WTC11 (cell line): ENCODE results near the gene SLC22A7. TPM values are rescaled to one million over a fixed set of nuclear protein-coding genes. Genes with fewer than 3 reads are reported as not detected.

Experiments used
- ATAC-seq: fragments of 200-7000 bp; cut with Tn5 transposase; 2 replicates; pipeline ENCODE4 v1.10.0; 2021; ENCODE audit warnings: mild to moderate bottlenecking, moderate library complexity
- CTCF ChIA-PET: fragments of 300-600 bp; sonication (Branson Sonifier 250); formaldehyde crosslinking; loops from one replicate; lab custom pipeline; 2021; ENCODE audit warnings: antibody characterized with exemption; lab: Charles Lee
- POLR2A ChIA-PET: fragments of 350-600 bp; sonication (Branson Sonifier 250); formaldehyde crosslinking; loops from one replicate; lab custom pipeline; 2021; ENCODE audit warnings: antibody characterized with exemption; lab: Charles Lee
- DNase-seq: peaks from one replicate; pipeline ENCODE4 v3.0.0; 2021; ENCODE audit warnings: low spot score
- H3K27ac Mint-ChIP-seq: 2 replicates; pipeline ENCODE4 v1.8.0; 2021; ENCODE audit warnings: mixed read lengths
- H3K27me3 Mint-ChIP-seq: 2 replicates; pipeline ENCODE4 v1.8.0; 2021; ENCODE audit warnings: low read depth, mild to moderate bottlenecking, moderate library complexity, mixed read lengths
- H3K36me3 Mint-ChIP-seq: 2 replicates; pipeline ENCODE4 v1.8.0; 2021; ENCODE audit warnings: mixed read lengths
- H3K4me1 Mint-ChIP-seq: 2 replicates; pipeline ENCODE4 v1.8.0; 2022; ENCODE audit warnings: mixed read lengths
- H3K4me3 Mint-ChIP-seq: 2 replicates; pipeline ENCODE4 v1.8.0; 2021; ENCODE audit warnings: mild to moderate bottlenecking, moderate library complexity, mixed read lengths
- H3K9me3 Mint-ChIP-seq: 2 replicates; pipeline ENCODE4 v1.8.0; 2021; ENCODE audit warnings: mixed read lengths
- ELF4 ChIP-seq: sonication (generic); formaldehyde crosslinking; IDR thresholded peaks from 2 replicates; pipeline ENCODE4 v1.8.1; 2022; ENCODE audit warnings: low read depth, mild to moderate bottlenecking, moderate library complexity, missing genetic modification reagents
- GABPB1 ChIP-seq: sonication (generic); formaldehyde crosslinking; IDR thresholded peaks from 2 replicates; pipeline ENCODE4 v1.8.1; 2023; ENCODE audit warnings: mild to moderate bottlenecking, missing genetic modification reagents
- KAT7 ChIP-seq: sonication (generic); formaldehyde crosslinking; IDR thresholded peaks from 2 replicates; pipeline ENCODE4 v1.8.1; 2023; ENCODE audit warnings: missing genetic modification reagents, mild to moderate bottlenecking, borderline replicate concordance
- NFATC4 ChIP-seq: fragments of 250-450 bp; sonication (Bioruptor Pico); IDR thresholded peaks from 2 replicates; pipeline ENCODE4 v1.9.0; 2021; ENCODE audit warnings: mild to moderate bottlenecking
- NFYB ChIP-seq: sonication (generic); formaldehyde crosslinking; conservative IDR thresholded peaks from 2 replicates; pipeline ENCODE4 v1.8.0; 2022; ENCODE audit warnings: low read depth, missing genetic modification reagents
- PRRX2 ChIP-seq: fragments of 250-450 bp; sonication (Bioruptor Pico); IDR thresholded peaks from 2 replicates; pipeline ENCODE4 v1.8.0; 2021; ENCODE audit warnings: mild to moderate bottlenecking
- SMAD3 ChIP-seq: sonication (generic); formaldehyde crosslinking; IDR thresholded peaks from 2 replicates; pipeline ENCODE4 v1.8.0; 2022; ENCODE audit warnings: missing genetic modification reagents, mild to moderate bottlenecking, borderline replicate concordance
- TEAD1 ChIP-seq: sonication (generic); formaldehyde crosslinking; IDR thresholded peaks from 2 replicates; pipeline ENCODE4 v1.8.0; 2022; ENCODE audit warnings: mild to moderate bottlenecking, missing genetic modification reagents
- TEAD4 ChIP-seq: sonication (generic); formaldehyde crosslinking; IDR thresholded peaks from 2 replicates; pipeline ENCODE4 v1.8.0; 2022; ENCODE audit warnings: mild to moderate bottlenecking, missing genetic modification reagents
- ZBTB21 ChIP-seq: sonication (generic); formaldehyde crosslinking; IDR thresholded peaks from 2 replicates; pipeline ENCODE4 v1.8.1; 2023; ENCODE audit warnings: mild to moderate bottlenecking, missing genetic modification reagents, borderline replicate concordance
- ZNF317 ChIP-seq: sonication (generic); formaldehyde crosslinking; IDR thresholded peaks from 2 replicates; pipeline ENCODE4 v1.8.1; 2023; ENCODE audit warnings: low read depth, mild to moderate bottlenecking, moderate library complexity, missing genetic modification reagents, borderline replicate concordance
- ZNF423 ChIP-seq: fragments of 250-450 bp; sonication (Bioruptor Pico); IDR thresholded peaks from 2 replicates; pipeline ENCODE4 v2.1.2; 2022; ENCODE audit warnings: mild to moderate bottlenecking, moderate library complexity
- total RNA-seq: library from RNA; stranded (reverse); gene quantifications from 3 replicates; pipeline ENCODE4 v1.2.3, GENCODE V29; 2021
- TF ChIP-seq, protein P1 (sequence below): fragments of 250-450 bp; sonication (Bioruptor Pico); IDR thresholded peaks from 2 replicates; pipeline ENCODE4 v1.9.0; 2021; ENCODE audit warnings: mild to moderate bottlenecking
- TF ChIP-seq, protein P2 (sequence below): fragments of 200-600 bp; IDR thresholded peaks from 2 replicates; pipeline ENCODE4 v1.8.0; 2022; ENCODE audit warnings: antibody characterized with exemption
- TF ChIP-seq, protein P3 (sequence below): sonication (generic); formaldehyde crosslinking; IDR thresholded peaks from 2 replicates; pipeline ENCODE4 v1.8.1; 2023; ENCODE audit warnings: mild to moderate bottlenecking, missing genetic modification reagents
- TF ChIP-seq, protein P4 (sequence below): sonication (generic); formaldehyde crosslinking; IDR thresholded peaks from 2 replicates; pipeline ENCODE4 v1.8.1; 2023; ENCODE audit warnings: mild to moderate bottlenecking, missing genetic modification reagents, borderline replicate concordance
- TF ChIP-seq, protein P5 (sequence below): sonication (generic); formaldehyde crosslinking; IDR thresholded peaks from 2 replicates; pipeline ENCODE4 v1.8.0; 2023; ENCODE audit warnings: missing genetic modification reagents

Gene SLC22A7
- total RNA-seq, 1 experiment from 2014 or later, result not detected

DNA sequence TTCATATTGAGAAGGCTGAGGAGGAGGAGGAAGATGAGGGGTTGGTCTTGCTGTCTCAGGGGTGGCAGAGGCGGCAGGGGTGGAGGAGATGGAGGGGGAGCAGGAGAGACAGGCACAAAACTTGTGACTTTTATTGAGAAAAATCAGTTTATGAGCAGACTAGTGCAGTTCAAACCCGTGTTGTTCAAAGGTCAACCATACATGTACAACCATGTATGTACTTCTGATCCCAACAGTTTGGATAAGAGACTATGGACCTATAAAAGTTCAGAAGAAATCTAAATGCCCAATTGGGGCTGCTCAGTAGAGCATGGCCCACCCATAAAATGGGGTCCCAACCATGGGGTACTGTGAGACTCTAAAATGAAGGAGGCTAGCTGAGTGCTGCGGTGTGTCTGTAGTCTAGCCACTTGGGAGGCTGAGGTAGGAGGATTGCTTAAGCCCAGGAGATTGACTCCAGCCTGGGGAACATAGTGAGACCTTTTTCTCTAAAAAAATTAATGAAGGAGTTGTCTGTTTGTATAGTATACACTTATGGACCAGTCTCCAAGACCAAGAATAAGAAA lies 7.6 kb upstream of the SLC22A7 start:
- ChIA-PET POLR2A (no interaction called here), CTCF (no interaction called here)
- Mint-ChIP-seq H3K36me3 (no peaks in the 10 kb centered on the region), H3K27me3 (peaks cover 19% of the 10 kb centered on the region), H3K9me3 (no peaks in the 10 kb centered on the region), H3K4me3 (no peak overlapping the region), H3K27ac (no peak overlapping the region)
- DNase-seq, result no peak
- no peak for TF ChIP-seq ZNF423 (CRISPR knock-in tag)
- TF ChIP-seq NFATC4 (CRISPR knock-in tag), result no peak
- TF ChIP-seq, protein P1, sequence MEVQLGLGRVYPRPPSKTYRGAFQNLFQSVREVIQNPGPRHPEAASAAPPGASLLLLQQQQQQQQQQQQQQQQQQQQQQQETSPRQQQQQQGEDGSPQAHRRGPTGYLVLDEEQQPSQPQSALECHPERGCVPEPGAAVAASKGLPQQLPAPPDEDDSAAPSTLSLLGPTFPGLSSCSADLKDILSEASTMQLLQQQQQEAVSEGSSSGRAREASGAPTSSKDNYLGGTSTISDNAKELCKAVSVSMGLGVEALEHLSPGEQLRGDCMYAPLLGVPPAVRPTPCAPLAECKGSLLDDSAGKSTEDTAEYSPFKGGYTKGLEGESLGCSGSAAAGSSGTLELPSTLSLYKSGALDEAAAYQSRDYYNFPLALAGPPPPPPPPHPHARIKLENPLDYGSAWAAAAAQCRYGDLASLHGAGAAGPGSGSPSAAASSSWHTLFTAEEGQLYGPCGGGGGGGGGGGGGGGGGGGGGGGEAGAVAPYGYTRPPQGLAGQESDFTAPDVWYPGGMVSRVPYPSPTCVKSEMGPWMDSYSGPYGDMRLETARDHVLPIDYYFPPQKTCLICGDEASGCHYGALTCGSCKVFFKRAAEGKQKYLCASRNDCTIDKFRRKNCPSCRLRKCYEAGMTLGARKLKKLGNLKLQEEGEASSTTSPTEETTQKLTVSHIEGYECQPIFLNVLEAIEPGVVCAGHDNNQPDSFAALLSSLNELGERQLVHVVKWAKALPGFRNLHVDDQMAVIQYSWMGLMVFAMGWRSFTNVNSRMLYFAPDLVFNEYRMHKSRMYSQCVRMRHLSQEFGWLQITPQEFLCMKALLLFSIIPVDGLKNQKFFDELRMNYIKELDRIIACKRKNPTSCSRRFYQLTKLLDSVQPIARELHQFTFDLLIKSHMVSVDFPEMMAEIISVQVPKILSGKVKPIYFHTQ (CRISPR knock-in tag), result no peak
- TF ChIP-seq NFYB (CRISPR knock-in tag), result no peak
- no peak for TF ChIP-seq ELF4
- TF ChIP-seq, protein P2, sequence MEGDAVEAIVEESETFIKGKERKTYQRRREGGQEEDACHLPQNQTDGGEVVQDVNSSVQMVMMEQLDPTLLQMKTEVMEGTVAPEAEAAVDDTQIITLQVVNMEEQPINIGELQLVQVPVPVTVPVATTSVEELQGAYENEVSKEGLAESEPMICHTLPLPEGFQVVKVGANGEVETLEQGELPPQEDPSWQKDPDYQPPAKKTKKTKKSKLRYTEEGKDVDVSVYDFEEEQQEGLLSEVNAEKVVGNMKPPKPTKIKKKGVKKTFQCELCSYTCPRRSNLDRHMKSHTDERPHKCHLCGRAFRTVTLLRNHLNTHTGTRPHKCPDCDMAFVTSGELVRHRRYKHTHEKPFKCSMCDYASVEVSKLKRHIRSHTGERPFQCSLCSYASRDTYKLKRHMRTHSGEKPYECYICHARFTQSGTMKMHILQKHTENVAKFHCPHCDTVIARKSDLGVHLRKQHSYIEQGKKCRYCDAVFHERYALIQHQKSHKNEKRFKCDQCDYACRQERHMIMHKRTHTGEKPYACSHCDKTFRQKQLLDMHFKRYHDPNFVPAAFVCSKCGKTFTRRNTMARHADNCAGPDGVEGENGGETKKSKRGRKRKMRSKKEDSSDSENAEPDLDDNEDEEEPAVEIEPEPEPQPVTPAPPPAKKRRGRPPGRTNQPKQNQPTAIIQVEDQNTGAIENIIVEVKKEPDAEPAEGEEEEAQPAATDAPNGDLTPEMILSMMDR, result no peak
- TF ChIP-seq, protein P3, sequence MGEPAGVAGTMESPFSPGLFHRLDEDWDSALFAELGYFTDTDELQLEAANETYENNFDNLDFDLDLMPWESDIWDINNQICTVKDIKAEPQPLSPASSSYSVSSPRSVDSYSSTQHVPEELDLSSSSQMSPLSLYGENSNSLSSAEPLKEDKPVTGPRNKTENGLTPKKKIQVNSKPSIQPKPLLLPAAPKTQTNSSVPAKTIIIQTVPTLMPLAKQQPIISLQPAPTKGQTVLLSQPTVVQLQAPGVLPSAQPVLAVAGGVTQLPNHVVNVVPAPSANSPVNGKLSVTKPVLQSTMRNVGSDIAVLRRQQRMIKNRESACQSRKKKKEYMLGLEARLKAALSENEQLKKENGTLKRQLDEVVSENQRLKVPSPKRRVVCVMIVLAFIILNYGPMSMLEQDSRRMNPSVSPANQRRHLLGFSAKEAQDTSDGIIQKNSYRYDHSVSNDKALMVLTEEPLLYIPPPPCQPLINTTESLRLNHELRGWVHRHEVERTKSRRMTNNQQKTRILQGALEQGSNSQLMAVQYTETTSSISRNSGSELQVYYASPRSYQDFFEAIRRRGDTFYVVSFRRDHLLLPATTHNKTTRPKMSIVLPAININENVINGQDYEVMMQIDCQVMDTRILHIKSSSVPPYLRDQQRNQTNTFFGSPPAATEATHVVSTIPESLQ (CRISPR knock-in tag), result no peak
- TF ChIP-seq, protein P4, sequence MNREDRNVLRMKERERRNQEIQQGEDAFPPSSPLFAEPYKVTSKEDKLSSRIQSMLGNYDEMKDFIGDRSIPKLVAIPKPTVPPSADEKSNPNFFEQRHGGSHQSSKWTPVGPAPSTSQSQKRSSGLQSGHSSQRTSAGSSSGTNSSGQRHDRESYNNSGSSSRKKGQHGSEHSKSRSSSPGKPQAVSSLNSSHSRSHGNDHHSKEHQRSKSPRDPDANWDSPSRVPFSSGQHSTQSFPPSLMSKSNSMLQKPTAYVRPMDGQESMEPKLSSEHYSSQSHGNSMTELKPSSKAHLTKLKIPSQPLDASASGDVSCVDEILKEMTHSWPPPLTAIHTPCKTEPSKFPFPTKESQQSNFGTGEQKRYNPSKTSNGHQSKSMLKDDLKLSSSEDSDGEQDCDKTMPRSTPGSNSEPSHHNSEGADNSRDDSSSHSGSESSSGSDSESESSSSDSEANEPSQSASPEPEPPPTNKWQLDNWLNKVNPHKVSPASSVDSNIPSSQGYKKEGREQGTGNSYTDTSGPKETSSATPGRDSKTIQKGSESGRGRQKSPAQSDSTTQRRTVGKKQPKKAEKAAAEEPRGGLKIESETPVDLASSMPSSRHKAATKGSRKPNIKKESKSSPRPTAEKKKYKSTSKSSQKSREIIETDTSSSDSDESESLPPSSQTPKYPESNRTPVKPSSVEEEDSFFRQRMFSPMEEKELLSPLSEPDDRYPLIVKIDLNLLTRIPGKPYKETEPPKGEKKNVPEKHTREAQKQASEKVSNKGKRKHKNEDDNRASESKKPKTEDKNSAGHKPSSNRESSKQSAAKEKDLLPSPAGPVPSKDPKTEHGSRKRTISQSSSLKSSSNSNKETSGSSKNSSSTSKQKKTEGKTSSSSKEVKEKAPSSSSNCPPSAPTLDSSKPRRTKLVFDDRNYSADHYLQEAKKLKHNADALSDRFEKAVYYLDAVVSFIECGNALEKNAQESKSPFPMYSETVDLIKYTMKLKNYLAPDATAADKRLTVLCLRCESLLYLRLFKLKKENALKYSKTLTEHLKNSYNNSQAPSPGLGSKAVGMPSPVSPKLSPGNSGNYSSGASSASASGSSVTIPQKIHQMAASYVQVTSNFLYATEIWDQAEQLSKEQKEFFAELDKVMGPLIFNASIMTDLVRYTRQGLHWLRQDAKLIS (CRISPR knock-in tag), result no peak
- no peak for TF ChIP-seq KAT7
- TF ChIP-seq, all 79 proteins: peak for 0
- peaks cover 7% of the 10 kb centered on the region for H3K4me1 Mint-ChIP-seq
- ATAC-seq, result no peak

DNA sequence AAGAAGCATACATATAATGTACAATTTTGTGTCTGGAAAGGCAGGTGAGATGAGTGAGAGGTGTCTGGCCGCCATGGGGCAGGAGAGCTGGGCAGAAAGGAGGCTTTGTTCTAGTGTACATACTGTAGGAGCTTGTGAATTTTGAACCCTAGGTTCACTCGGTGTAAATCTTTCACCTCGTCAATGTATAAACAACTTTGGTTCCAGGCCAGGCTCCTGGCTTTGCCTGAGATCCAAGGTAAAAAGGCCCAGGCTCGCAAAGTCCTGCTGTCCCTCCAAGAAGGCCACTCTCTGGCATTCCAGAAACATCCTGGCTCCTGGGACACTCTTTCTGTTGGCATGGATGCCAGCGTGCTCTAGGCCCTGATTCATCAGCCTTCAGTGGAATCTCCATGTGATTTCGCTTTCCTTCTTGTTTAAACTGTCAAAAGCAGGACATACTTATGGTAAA lies 7.1 kb upstream of the SLC22A7 start:
- Mint-ChIP-seq H3K4me1 (peaks cover 7% of the 10 kb centered on the region), H3K27me3 (peaks cover 14% of the 10 kb centered on the region), H3K4me3 (no peak overlapping the region), H3K9me3 (no peaks in the 10 kb centered on the region), H3K27ac (no peak overlapping the region), H3K36me3 (no peaks in the 10 kb centered on the region)
- ChIA-PET CTCF (no interaction called here), POLR2A (no interaction called here)
- no peak for ATAC-seq
- no peak for DNase-seq
- TF ChIP-seq NFATC4 (CRISPR knock-in tag) (no peak), SMAD3 (CRISPR knock-in tag) (no peak), ZNF317 (CRISPR knock-in tag) (no peak), GABPB1 (CRISPR knock-in tag) (no peak), TEAD4 (CRISPR knock-in tag) (no peak), TEAD1 (CRISPR knock-in tag) (no peak), ZBTB21 (CRISPR knock-in tag) (no peak), PRRX2 (CRISPR knock-in tag) (no peak)
- TF ChIP-seq, protein P1 (CRISPR knock-in tag), result no peak
- TF ChIP-seq, protein P2, result no peak
- TF ChIP-seq, protein P5, sequence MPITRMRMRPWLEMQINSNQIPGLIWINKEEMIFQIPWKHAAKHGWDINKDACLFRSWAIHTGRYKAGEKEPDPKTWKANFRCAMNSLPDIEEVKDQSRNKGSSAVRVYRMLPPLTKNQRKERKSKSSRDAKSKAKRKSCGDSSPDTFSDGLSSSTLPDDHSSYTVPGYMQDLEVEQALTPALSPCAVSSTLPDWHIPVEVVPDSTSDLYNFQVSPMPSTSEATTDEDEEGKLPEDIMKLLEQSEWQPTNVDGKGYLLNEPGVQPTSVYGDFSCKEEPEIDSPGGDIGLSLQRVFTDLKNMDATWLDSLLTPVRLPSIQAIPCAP (CRISPR knock-in tag), result no peak
